ENCODE measurements around the gene PLA2G15. TPM values are rescaled to one million over a fixed set of nuclear protein-coding genes. Genes with fewer than 3 reads are reported as not detected.

Gene PLA2G15
- total and polyA plus RNA-seq, 12 donors, result 6.0 to 37.1 (median 23.2) TPM

DNA sequence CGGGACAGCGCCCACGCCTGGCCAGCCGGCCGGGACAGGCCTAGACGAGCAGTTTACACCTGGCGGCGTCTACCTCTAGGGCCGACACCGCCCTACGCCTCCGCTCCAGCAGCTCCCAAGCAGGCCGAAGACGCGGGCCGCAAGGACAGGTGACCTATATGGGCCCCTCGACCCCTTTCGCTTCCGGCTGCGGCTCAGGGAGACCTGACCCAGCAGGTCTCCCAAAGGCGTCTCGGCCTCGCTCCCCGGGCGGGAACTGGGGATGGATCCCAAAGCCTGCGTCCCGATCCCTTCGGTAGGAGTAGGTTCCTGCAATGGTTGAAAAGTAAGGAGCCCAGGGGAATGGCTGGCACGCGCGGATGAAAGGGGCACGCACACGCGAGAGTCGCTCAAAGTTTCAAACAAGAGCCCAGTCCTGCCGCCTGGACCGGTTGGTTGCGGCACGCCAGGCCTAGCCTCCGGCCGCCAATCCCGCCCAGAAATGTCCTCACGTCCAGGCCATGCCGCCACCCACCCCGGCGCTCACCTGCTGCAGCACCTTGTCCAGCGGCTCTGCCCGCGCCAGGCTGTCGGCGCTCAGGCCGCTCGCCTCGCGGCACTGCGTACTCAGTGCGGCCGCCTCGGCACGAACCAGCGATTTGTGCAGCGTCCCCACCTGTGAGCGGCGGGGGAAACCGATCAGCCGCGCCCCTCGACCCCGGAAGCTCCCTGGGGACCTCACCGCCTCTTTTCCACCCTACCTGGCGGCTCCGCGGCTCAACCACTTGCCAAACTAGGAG lies 9.9 kb upstream of the PLA2G15 start:
- 54 to 72% (median 61%) methylated on average over 31 to 73 of the region's 73 CpGs for WGBS, 4 donors
- Histone ChIP-seq H3K27me3 (no peaks in the 10 kb centered on the region), H3K27ac (no peak overlapping the region), H3K4me1 (replicated peaks in 1 of 2) (peaks cover 5 to 22% of the 10 kb centered on the region in 2 donors), H3K36me3 (replicated peaks in 1 of 2) (no peaks in the 10 kb centered on the region), H3K4me3 (peak overlapping the region in 2 of 4 donors; percentile 13 to 57), H3K9me3 (replicated peaks in 1 of 3) (no peaks in the 10 kb centered on the region)
- intact Hi-C loops (cut with DNase I), result loop anchor here in 1 of 2 donors (10.0 kb wide), 1 partner anchor 140 kb away; no protein-coding TSS in a partner anchor
- DNase-seq, result peak in 3 of 7 donors; percentile 26 to 57 (median 49)
- TF ChIP-seq, protein P1, sequence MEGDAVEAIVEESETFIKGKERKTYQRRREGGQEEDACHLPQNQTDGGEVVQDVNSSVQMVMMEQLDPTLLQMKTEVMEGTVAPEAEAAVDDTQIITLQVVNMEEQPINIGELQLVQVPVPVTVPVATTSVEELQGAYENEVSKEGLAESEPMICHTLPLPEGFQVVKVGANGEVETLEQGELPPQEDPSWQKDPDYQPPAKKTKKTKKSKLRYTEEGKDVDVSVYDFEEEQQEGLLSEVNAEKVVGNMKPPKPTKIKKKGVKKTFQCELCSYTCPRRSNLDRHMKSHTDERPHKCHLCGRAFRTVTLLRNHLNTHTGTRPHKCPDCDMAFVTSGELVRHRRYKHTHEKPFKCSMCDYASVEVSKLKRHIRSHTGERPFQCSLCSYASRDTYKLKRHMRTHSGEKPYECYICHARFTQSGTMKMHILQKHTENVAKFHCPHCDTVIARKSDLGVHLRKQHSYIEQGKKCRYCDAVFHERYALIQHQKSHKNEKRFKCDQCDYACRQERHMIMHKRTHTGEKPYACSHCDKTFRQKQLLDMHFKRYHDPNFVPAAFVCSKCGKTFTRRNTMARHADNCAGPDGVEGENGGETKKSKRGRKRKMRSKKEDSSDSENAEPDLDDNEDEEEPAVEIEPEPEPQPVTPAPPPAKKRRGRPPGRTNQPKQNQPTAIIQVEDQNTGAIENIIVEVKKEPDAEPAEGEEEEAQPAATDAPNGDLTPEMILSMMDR (IDR thresholded peaks at IDR 0.05), result no peak
- no peak for TF ChIP-seq POLR2A (IDR thresholded peaks at IDR 0.05)

- Histone ChIP-seq H3K9me3 (replicated peaks in 1 of 3) (no peaks in the 10 kb centered on the region), H3K4me3 (peak within 1 kb of the TSS in 2 of 4 donors; percentile 53 to 57), H3K36me3 (replicated peaks in 1 of 2) (no peaks in the 10 kb centered on the region), H3K27me3 (no peaks in the 10 kb centered on the region), H3K4me1 (replicated peaks in 1 of 2) (peaks cover 5 to 22% of the 10 kb centered on the region in 2 donors), H3K27ac (peak within 1 kb of the TSS in 4 of 5 donors; percentile 58 to 88 (median 84))
- TF ChIP-seq POLR2A (IDR thresholded peaks at IDR 0.05), result no peak
- TF ChIP-seq, protein P1 (IDR thresholded peaks at IDR 0.05), result no peak
- 2 to 5% (median 3%) methylated on average over 8 to 36 of the region's 36 CpGs; no CpG with 5 or more reads in 1 of the 4 donors for WGBS, 4 donors
- no peak for DNase-seq
- intact Hi-C loops (cut with DNase I), result loop anchor here in 1 of 2 donors (10.0 kb wide), 1 partner anchor 141 kb away; no protein-coding TSS in a partner anchor
These were observed 9.4 kb upstream of the PLA2G15 start, which contains the start of gene ESRP2 for GRCh38 chr16:68235887-68236136. TSS of gene ESRP2 (minus strand) at chr16:68236127. CDS start at chr16:68236045, 82 bp downstream.

DNA sequence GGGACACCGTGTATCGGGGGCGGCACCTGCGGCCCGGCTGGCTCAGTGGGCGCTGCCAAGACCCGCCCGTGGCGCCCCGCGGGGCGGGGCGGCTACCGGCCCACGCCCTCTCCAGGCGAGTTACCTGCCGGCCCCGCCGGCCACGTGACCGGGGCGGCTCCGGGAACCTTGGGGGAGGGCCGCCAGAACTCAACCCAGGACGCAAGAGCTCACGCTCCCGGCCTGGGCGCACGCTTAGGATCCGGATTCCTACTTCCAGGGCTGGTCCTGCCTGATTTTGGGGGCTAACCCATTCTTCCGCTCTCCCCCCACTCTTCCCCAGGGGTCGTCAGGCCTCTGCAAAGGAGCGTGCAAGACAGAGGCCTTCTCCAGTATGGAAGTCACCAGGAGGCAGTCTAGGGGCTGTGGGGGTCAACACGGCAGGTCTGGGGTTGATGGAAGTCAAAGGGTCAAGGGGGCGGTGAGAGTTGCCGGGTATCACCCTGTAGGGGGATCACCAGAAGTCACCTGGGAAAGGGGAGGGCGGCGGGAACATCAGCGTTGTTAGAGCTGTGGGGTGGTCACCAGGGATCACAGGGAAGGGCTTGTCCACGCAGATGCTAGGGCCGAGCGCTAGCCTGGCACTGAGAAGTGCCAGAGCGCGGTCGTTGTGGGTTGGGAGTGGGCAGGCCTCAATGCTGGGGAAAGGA lies 8.9 kb upstream of the PLA2G15 start:
- DNase-seq, result peak in 5 of 7 donors; percentile 45 to 67 (median 61)
- Histone ChIP-seq H3K27ac (peak overlapping the region in 3 of 5 donors; percentile 79 to 88 (median 88)), H3K4me1 (replicated peaks in 1 of 2) (peaks cover 5 to 22% of the 10 kb centered on the region in 2 donors), H3K27me3 (no peaks in the 10 kb centered on the region), H3K36me3 (replicated peaks in 1 of 2) (no peaks in the 10 kb centered on the region), H3K9me3 (replicated peaks in 1 of 3) (no peaks in the 10 kb centered on the region), H3K4me3 (peak overlapping the region in 2 of 4 donors; percentile 13 to 57)
- intact Hi-C loops (cut with DNase I), result loop anchor here in 1 of 2 donors (10.0 kb wide), 1 partner anchor 141 kb away; no protein-coding TSS in a partner anchor
- no peak for TF ChIP-seq POLR2A (IDR thresholded peaks at IDR 0.05)
- TF ChIP-seq, protein P1 (IDR thresholded peaks at IDR 0.05), result no peak
- 15 to 38% (median 24%) methylated on average over 14 to 45 of the region's 45 CpGs for WGBS, 4 donors

- H3K4me3 ChIP-seq, result peak overlapping the region in 2 of 4 donors; percentile 53 to 57
- H3K27ac ChIP-seq, result peak overlapping the region in 4 of 5 donors; percentile 58 to 88 (median 84)
- no peaks in the 10 kb centered on the region for H3K9me3 ChIP-seq (replicated peaks in 1 of 3)
- 18 to 27% (median 20%) methylated on average over 9 to 21 of the region's 21 CpGs for WGBS, 4 donors
- TF ChIP-seq POLR2A (IDR thresholded peaks at IDR 0.05), result no peak
- TF ChIP-seq, protein P1 (IDR thresholded peaks at IDR 0.05), result no peak
- no peaks in the 10 kb centered on the region for H3K27me3 ChIP-seq
- DNase-seq, result no peak
- H3K4me1 ChIP-seq (replicated peaks in 1 of 2), result peaks cover 5 to 22% of the 10 kb centered on the region in 2 donors
- H3K36me3 ChIP-seq (replicated peaks in 1 of 2), result no peaks in the 10 kb centered on the region
- intact Hi-C loops (cut with DNase I), result loop anchor here in 1 of 2 donors (10.0 kb wide), 1 partner anchor 142 kb away; no protein-coding TSS in a partner anchor
These were observed 8.3 kb upstream of the PLA2G15 start for GRCh38 chr16:68236826-68237242.

All from adrenal gland (tissue), 12 donors.